Uterus (tissue), 4 donors: ENCODE data around the gene KDELR3. TPM values are rescaled to one million over a fixed set of nuclear protein-coding genes. Genes with fewer than 3 reads are reported as not detected.

Source experiments
- DNase-seq, 2 donors: peaks; one replicate each; pipeline ENCODE4 v3.0.0-alpha.2; 2019 to 2020
- H3K27ac ChIP-seq, 2 donors: fragments of 200-600 bp; sonication (generic); 1 replicate in 1 of 2; 2 replicates in 1 of 2; pipeline ENCODE4 v1.5.1; 2016 to 2018
- H3K27me3 ChIP-seq, 2 donors: fragments of 200-600 bp; sonication (generic); one replicate each; pipeline ENCODE4 v1.5.1; 2018 to 2019; ENCODE audit warnings: control low read depth in 1 of 2
- H3K36me3 ChIP-seq, 2 donors: fragments of 200-600 bp; sonication (generic); one replicate each; pipeline ENCODE4 v1.5.1; 2019; ENCODE audit warnings: control low read depth in 1 of 2
- H3K4me1 ChIP-seq, 2 donors: fragments of 200-600 bp; sonication (generic); one replicate each; pipeline ENCODE4 v1.5.1; 2018 to 2019; ENCODE audit warnings: control low read depth in 1 of 2
- H3K4me3 ChIP-seq, 2 donors: fragments of 200-600 bp; sonication (generic); 1 replicate in 1 of 2; 2 replicates in 1 of 2; pipeline ENCODE4 v1.5.1; 2018 to 2019; ENCODE audit warnings: mild to moderate bottlenecking in 1 of 2
- H3K9me3 ChIP-seq, 2 donors: fragments of 200-600 bp; sonication (generic); one replicate each; pipeline ENCODE4 v1.5.1; 2019; ENCODE audit warnings: control low read depth in 1 of 2
- CTCF ChIP-seq, 4 experiments: fragments of 200-600 bp in 2 of 4; fragments of 450-650 bp in 2 of 4; sonication (generic) in 2 of 4; IDR thresholded peaks; one replicate each; pipeline ENCODE4 v1.5.1; 2016 to 2019; ENCODE audit warnings: antibody characterized with exemption in 4 of 4, mild to moderate bottlenecking in 2 of 4, moderate library complexity in 1 of 4
- POLR2A ChIP-seq, 2 donors: fragments of 450-650 bp; IDR thresholded peaks; one replicate each; pipeline ENCODE4 v1.6.1; 2016; ENCODE audit warnings: antibody characterized with exemption in 2 of 2, mild to moderate bottlenecking in 1 of 2, moderate library complexity in 1 of 2
- intact Hi-C: fragments of 100-400 bp; cut with DNase I; formaldehyde crosslinking; loops from one replicate; pipeline ENCODE4 v1.15.1; 2023; ENCODE audit warnings: low total_unique reads
- total RNA-seq, 4 donors: library from RNA; depleted of rRNA in 3 of 4; stranded (reverse); fragments of >200 nt in 3 of 4; gene quantifications; one replicate each; pipeline versions ENCODE4 v1.1.0 to v1.2.4, GENCODE V29; 2014 to 2023
- donor health status: DM: yes; HTN: yes; CAD: no.

KDELR3 gene
- total RNA-seq, 4 donors from 2014 or later, result 0.77 to 43.1 (median 4.7) TPM; not detected in 1

- no peaks in the 10 kb centered on the region for H3K9me3 ChIP-seq
- DNase-seq, result no peak
- no peak overlapping the region for H3K27ac ChIP-seq
- TF ChIP-seq CTCF (IDR thresholded peaks at IDR 0.05) (no peak), POLR2A (IDR thresholded peaks at IDR 0.05) (no peak)
- H3K27me3 ChIP-seq, result peaks cover 0 to 6% of the 10 kb centered on the region in 2 donors
- H3K4me1 ChIP-seq, result peaks cover 0 to under 1% of the 10 kb centered on the region in 2 donors
- intact Hi-C loops, result no loop called here
- no peak overlapping the region for H3K4me3 ChIP-seq
- no peaks in the 10 kb centered on the region for H3K36me3 ChIP-seq
Measured at GRCh38 chr22:38461057-38461413, 6.9 kb upstream of the KDELR3 start.

- no peak overlapping the region for H3K4me3 ChIP-seq
- peak; percentile 59 to 78 for DNase-seq
Measured at GRCh38 chr22:38461414-38462081, 6.3 kb upstream of the KDELR3 start.

GRCh38 chr22:38462960-38463784, 4.7 kb upstream of the KDELR3 start:
- DNase-seq, result peak in 1 of 2 donors; percentile 27
- no peaks in the 10 kb centered on the region for H3K4me1 ChIP-seq
- no peak overlapping the region for H3K27ac ChIP-seq
- H3K36me3 ChIP-seq, result no peaks in the 10 kb centered on the region
- intact Hi-C loops, result no loop called here
- TF ChIP-seq CTCF (IDR thresholded peaks at IDR 0.05), result no peak
- no peak for TF ChIP-seq POLR2A (IDR thresholded peaks at IDR 0.05)
- no peak overlapping the region for H3K4me3 ChIP-seq
- H3K27me3 ChIP-seq, result no peaks in the 10 kb centered on the region
- H3K9me3 ChIP-seq, result no peaks in the 10 kb centered on the region

More at GRCh38 chr22:38461414-38462081, 6.3 kb upstream of the KDELR3 start:
- Histone ChIP-seq H3K9me3 (no peaks in the 10 kb centered on the region), H3K27ac (no peak overlapping the region), H3K27me3 (peaks cover 0 to under 1% of the 10 kb centered on the region in 2 donors), H3K36me3 (no peaks in the 10 kb centered on the region), H3K4me1 (no peaks in the 10 kb centered on the region)
- intact Hi-C loops, result no loop called here
- TF ChIP-seq CTCF (IDR thresholded peaks at IDR 0.05), result peak in 1 of 4 experiments; percentile 8
- peak in 1 of 2 donors; percentile 34 for TF ChIP-seq POLR2A (IDR thresholded peaks at IDR 0.05)

- H3K4me3 ChIP-seq, result no peak overlapping the region
- intact Hi-C loops, result no loop called here
- no peak for DNase-seq
Measured at GRCh38 chr22:38464992-38465672, 2.8 kb upstream of the KDELR3 start.

More at GRCh38 chr22:38464992-38465672, 2.8 kb upstream of the KDELR3 start:
- H3K27me3 ChIP-seq, result no peaks in the 10 kb centered on the region
- TF ChIP-seq CTCF (IDR thresholded peaks at IDR 0.05) (no peak), POLR2A (IDR thresholded peaks at IDR 0.05) (no peak)
- H3K36me3 ChIP-seq, result no peaks in the 10 kb centered on the region
- H3K27ac ChIP-seq, result no peak overlapping the region
- H3K9me3 ChIP-seq, result no peaks in the 10 kb centered on the region
- H3K4me1 ChIP-seq, result peaks cover 0 to 4% of the 10 kb centered on the region in 2 donors
